ENCODE measurements around the gene AATF.

The AATF gene, protein sequence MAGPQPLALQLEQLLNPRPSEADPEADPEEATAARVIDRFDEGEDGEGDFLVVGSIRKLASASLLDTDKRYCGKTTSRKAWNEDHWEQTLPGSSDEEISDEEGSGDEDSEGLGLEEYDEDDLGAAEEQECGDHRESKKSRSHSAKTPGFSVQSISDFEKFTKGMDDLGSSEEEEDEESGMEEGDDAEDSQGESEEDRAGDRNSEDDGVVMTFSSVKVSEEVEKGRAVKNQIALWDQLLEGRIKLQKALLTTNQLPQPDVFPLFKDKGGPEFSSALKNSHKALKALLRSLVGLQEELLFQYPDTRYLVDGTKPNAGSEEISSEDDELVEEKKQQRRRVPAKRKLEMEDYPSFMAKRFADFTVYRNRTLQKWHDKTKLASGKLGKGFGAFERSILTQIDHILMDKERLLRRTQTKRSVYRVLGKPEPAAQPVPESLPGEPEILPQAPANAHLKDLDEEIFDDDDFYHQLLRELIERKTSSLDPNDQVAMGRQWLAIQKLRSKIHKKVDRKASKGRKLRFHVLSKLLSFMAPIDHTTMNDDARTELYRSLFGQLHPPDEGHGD

DNA sequence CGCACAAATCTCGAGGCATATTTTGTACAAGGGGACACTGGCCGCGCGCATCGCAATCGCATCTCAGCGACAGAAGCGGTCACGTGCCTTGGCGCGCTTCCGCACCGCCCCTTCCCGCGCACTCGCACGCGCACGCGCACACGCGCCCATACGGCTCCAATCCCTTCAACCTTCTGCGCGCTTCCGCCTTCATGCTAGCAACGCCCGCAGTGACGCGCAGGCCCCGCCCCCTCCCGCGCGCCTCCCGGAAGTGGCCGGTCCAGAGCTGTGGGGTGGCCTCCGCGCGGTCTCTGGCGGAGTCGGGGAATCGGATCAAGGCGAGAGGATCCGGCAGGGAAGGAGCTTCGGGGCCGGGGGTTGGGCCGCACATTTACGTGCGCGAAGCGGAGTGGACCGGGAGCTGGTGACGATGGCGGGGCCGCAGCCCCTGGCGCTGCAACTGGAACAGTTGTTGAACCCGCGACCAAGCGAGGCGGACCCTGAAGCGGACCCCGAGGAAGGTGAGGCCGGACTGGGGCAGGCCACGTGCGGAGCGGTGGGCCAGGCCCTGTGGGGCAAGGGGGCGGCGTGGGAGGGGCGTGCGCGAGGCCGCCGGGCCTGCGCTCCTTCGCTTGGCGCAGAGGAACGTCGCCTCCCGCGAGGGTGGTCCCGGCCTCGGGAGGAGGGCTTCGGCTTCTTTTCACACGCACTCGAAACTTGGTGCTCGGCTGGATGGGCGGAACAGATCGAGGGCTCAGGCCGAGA lies at the start of gene AATF:
AATF (plus strand) TSS at position 238 of the 744 bp plus-strand sequence; CDS start at position 410, 172 bp downstream.
- POLR2A ChIA-PET: interaction anchor here (1.0 to 3.5 kb wide), 12 partner anchors 11 to 227 kb away, joined by 3 to 22 read pairs (median 4); partner anchors contain the start of gene LHX1
- CTCF ChIA-PET: interaction anchor here (1.0 kb wide), 1 partner anchor 11 kb away, joined by 5 read pairs; no protein-coding TSS in a partner anchor
- DNase-seq (ENCODE audit: extremely low spot score): peak; percentile 90
- TF ChIP-seq ELF4 (IDR thresholded peaks at IDR 0.05) (peak; percentile 98), CTBP1 (IDR thresholded peaks at IDR 0.05; ENCODE audit: borderline replicate concordance) (no peak; the same call in 1 of the 2 replicates), L3MBTL2 (conservative IDR thresholded peaks at IDR 0.05) (peak; percentile 100)

DNA sequence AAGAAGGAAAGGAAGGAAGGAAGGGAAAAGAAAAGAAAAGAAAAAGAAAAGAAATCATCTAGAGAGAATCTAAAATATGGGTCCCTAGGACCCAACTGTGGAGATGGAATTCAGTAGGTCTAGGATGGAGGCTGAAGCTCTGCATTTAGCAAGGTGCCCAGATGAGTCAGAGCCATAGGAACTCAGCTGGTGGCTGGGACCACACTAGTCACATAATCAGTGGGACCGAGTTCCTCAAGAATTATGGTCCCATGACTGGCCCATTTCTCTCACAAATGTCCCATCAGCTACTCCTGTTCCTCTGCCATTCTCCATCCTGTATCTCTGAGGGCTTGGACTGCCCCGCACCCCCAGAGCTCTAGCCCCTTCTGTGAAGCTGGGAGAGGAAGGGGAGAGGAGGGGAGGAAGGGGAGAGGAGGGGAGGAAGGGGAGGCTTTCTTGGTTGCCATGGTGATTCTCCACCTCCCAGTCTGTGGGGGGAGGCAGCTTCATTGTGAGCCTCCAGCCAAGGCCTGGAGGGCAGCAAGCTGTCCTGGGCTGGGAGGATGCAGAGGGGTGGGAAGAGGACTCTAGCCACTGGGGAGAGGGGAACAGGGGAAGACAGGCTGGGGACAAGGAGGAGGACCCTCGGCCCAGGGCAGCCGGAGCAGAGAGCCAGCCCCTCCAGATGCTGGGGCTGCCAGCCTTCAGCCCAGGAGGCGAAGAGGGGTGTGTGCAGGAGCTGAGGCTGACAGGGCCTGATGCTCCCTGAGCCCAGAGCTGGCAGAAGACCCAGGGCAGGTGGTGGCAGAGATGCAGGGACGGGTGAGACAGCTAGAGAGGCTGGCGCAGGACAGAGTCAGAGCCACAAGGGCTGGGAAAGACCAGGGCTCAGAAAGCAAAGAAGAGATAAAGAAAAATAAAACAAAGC lies 49.2 kb upstream of the AATF start:
- ChIA-PET POLR2A (interaction anchor here (0.6 to 1.0 kb wide), 2 partner anchors 10 to 14 kb away, joined by 3 read pairs; no protein-coding TSS in a partner anchor), CTCF (no interaction called here)
- TF ChIP-seq NFRKB (IDR thresholded peaks at IDR 0.05) (no peak), L3MBTL2 (conservative IDR thresholded peaks at IDR 0.05) (no peak), TARDBP (IDR thresholded peaks at IDR 0.05) (no peak), LEF1 (IDR thresholded peaks at IDR 0.05; ENCODE audit: borderline replicate concordance) (no peak), FOXM1 (IDR thresholded peaks at IDR 0.05; ENCODE audit: borderline replicate concordance) (no peak), ZNF384 (IDR thresholded peaks at IDR 0.05) (no peak), SP1 (IDR thresholded peaks at IDR 0.05) (no peak), SUZ12 (IDR thresholded peaks at IDR 0.05) (no peak), FOXA1 (IDR thresholded peaks at IDR 0.05) (no peak)
- DNase-seq (ENCODE audit: extremely low spot score): no peak

GRCh38 chr17:36900160-36900512 lies 48.6 kb upstream of the AATF start:
- ChIA-PET POLR2A (interaction anchor here (0.6 to 1.0 kb wide), 2 partner anchors 11 to 15 kb away, joined by 3 read pairs; no protein-coding TSS in a partner anchor), CTCF (no interaction called here)
- no peak for DNase-seq (ENCODE audit: extremely low spot score)
- no peak for TF ChIP-seq FOXA1 (IDR thresholded peaks at IDR 0.05)

DNA sequence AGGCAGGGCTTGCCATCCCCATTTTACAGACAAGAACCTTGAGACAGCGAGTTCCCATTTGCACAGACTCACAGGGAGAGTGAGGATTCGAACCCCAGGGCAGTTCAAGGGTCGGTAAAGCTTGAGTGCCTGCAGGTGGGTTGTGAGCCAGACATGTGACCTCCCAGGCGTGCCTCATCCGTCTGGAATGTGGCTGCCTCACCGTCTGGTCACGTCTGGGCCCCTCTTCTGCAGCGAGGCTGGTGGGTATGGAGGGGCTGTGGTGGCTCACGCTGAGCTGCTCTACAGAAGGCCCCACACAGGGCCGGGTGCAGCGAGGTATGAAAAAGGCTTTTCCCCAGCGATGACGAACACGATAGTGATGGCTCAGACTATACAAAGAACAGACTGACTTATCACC lies 47.2 kb upstream of the AATF start:
- no peak for TF ChIP-seq PKNOX1 (IDR thresholded peaks at IDR 0.05)
- TF ChIP-seq SP1 (IDR thresholded peaks at IDR 0.05): no peak
- no peak for TF ChIP-seq CTBP1 (IDR thresholded peaks at IDR 0.05; ENCODE audit: borderline replicate concordance)
- TF ChIP-seq ARNT (IDR thresholded peaks at IDR 0.05): no peak
- no peak for TF ChIP-seq ELF4 (IDR thresholded peaks at IDR 0.05)
- TF ChIP-seq ZNF384 (IDR thresholded peaks at IDR 0.05): no peak
- no peak for TF ChIP-seq FOXM1 (IDR thresholded peaks at IDR 0.05; ENCODE audit: borderline replicate concordance)
- TF ChIP-seq L3MBTL2 (conservative IDR thresholded peaks at IDR 0.05): no peak
- no peak for TF ChIP-seq FOXK2 (IDR thresholded peaks at IDR 0.05)
- no peak for TF ChIP-seq HDGF (IDR thresholded peaks at IDR 0.05; ENCODE audit: borderline replicate concordance)
- TF ChIP-seq LEF1 (IDR thresholded peaks at IDR 0.05; ENCODE audit: borderline replicate concordance): no peak
- TF ChIP-seq BHLHE40 (IDR thresholded peaks at IDR 0.05; ENCODE audit: borderline replicate concordance): no peak
- TF ChIP-seq TARDBP (IDR thresholded peaks at IDR 0.05): no peak
- TF ChIP-seq SUZ12 (IDR thresholded peaks at IDR 0.05): no peak
- no peak for TF ChIP-seq FOXA1 (IDR thresholded peaks at IDR 0.05)
- no peak for TF ChIP-seq NFRKB (IDR thresholded peaks at IDR 0.05)
- ChIA-PET CTCF (no interaction called here), POLR2A (interaction anchor here (1.1 kb wide), 1 partner anchor 48 kb away, joined by 3 read pairs; the partner anchor contains the start of gene AATF)
- DNase-seq (ENCODE audit: extremely low spot score): no peak

- TF ChIP-seq CTBP1 (IDR thresholded peaks at IDR 0.05; ENCODE audit: borderline replicate concordance): no peak
- ChIA-PET CTCF (interaction anchor here (1.0 kb wide), 1 partner anchor 11 kb away, joined by 3 read pairs; no protein-coding TSS in a partner anchor), POLR2A (interaction anchor here (0.6 kb wide), 1 partner anchor 23 kb away, joined by 3 read pairs; no protein-coding TSS in a partner anchor)
- DNase-seq (ENCODE audit: extremely low spot score): no peak
Observed at GRCh38 chr17:36907407-36907806, 41.3 kb upstream of the AATF start.

DNA sequence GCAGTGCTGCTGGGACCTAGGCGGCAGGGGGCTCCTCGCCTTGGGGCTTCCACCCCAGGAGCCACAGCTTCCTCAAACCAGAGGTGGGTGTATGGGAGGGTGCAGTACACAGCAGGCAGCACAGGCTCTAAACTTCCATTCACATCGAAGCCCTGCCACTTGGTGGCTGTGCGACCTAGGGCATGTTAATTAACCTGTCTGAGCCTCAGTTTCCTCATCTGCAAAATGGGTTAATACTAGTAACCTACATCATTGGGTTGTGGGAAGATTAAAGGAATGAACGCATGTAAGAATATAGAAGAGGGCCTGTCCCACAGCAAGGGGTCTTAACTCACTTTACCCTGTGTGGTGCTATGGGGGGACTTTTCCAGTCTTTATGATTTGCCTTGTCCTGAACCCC lies 38.2 kb upstream of the AATF start:
- POLR2A ChIA-PET: no interaction called here
- no peak for DNase-seq (ENCODE audit: extremely low spot score)
- TF ChIP-seq ELF4 (IDR thresholded peaks at IDR 0.05) (no peak), ARNT (IDR thresholded peaks at IDR 0.05) (no peak), TARDBP (IDR thresholded peaks at IDR 0.05) (no peak), FOXM1 (IDR thresholded peaks at IDR 0.05; ENCODE audit: borderline replicate concordance) (no peak), LEF1 (IDR thresholded peaks at IDR 0.05; ENCODE audit: borderline replicate concordance) (no peak), CTBP1 (IDR thresholded peaks at IDR 0.05; ENCODE audit: borderline replicate concordance) (no peak), FOXK2 (IDR thresholded peaks at IDR 0.05) (no peak), L3MBTL2 (conservative IDR thresholded peaks at IDR 0.05) (no peak), HDGF (IDR thresholded peaks at IDR 0.05; ENCODE audit: borderline replicate concordance) (no peak), FOXA1 (IDR thresholded peaks at IDR 0.05) (no peak), BHLHE40 (IDR thresholded peaks at IDR 0.05; ENCODE audit: borderline replicate concordance) (no peak), SP1 (IDR thresholded peaks at IDR 0.05) (no peak), PKNOX1 (IDR thresholded peaks at IDR 0.05) (no peak), SUZ12 (IDR thresholded peaks at IDR 0.05) (no peak), NFRKB (IDR thresholded peaks at IDR 0.05) (no peak), ZNF384 (IDR thresholded peaks at IDR 0.05) (no peak)
- CTCF ChIA-PET: no interaction called here
